ENCODE results near the gene MYH10.

Gene MYH10

GRCh38 chr17:8488491-8488890 is 142.0 kb downstream of the MYH10 start:
- Histone ChIP-seq H4K20me1 (ENCODE audit: insufficient read depth, low read length) (no peaks in the 10 kb centered on the region; the same call in 1 of the 2 replicates), H3K79me2 (ENCODE audit: insufficient read depth, low read length) (no peaks in the 10 kb centered on the region), H3K9me3 (ENCODE audit: insufficient read depth, low read length, severe bottlenecking) (peaks cover 3% of the 10 kb centered on the region), H3K9ac (ENCODE audit: low read depth, low read length) (no peak overlapping the region), H2AFZ (ENCODE audit: low read depth, low read length) (no peak overlapping the region), H3K27ac (ENCODE audit: low read length) (no peak overlapping the region), H3K4me1 (ENCODE audit: insufficient read depth, low read length) (no peaks in the 10 kb centered on the region), H3K27me3 (ENCODE audit: insufficient read depth, low read length, poor library complexity) (no peaks in the 10 kb centered on the region), H3K4me2 (ENCODE audit: insufficient read depth, low read length) (no peak overlapping the region), H3K4me3 (ENCODE audit: low read depth in 1 of 2, low read length in 2 of 2) (no peak overlapping the region), H3K36me3 (ENCODE audit: insufficient read depth, low read length) (peaks cover 97% of the 10 kb centered on the region)
- no peak; the same call in 2 of the 3 replicates for ATAC-seq (ENCODE audit: insufficient read depth, low read depth)
- no peak for DNase-seq
- no peak for TF ChIP-seq EZH2 (IDR thresholded peaks at IDR 0.05; ENCODE audit: borderline replicate concordance, low read depth, low read length, severe bottlenecking)
- TF ChIP-seq CTCF (IDR thresholded peaks at IDR 0.05; ENCODE audit: borderline replicate concordance, extremely low read depth, low read length, poor library complexity, severe bottlenecking), result no peak

DNA sequence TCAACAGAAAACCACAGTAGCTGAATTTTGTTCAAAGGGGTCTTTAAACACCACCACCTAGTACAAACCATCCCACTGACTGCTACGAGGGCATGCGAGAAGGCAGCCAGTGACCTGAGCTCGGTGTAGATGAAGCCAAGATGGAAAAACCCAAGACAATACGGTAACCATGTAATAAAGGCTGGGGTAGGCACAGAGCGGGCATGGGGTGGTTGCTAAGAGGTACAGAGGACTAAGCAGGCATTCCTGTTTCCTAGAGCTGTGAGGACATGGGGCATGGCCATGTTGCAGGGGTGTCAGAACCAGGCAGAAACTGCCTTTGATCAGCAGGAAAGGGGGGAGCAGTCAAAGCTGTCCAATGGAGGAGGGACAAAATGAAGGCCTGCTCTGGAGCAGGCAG is 142.8 kb downstream of the MYH10 start:
- TF ChIP-seq CTCF (IDR thresholded peaks at IDR 0.05; ENCODE audit: borderline replicate concordance, extremely low read depth, low read length, poor library complexity, severe bottlenecking) (no peak), EZH2 (IDR thresholded peaks at IDR 0.05; ENCODE audit: borderline replicate concordance, low read depth, low read length, severe bottlenecking) (no peak)
- no peaks in the 10 kb centered on the region for H3K79me2 ChIP-seq (ENCODE audit: insufficient read depth, low read length)
- no peaks in the 10 kb centered on the region for H3K4me1 ChIP-seq (ENCODE audit: insufficient read depth, low read length)
- H3K27me3 ChIP-seq (ENCODE audit: insufficient read depth, low read length, poor library complexity), result no peaks in the 10 kb centered on the region
- H4K20me1 ChIP-seq (ENCODE audit: insufficient read depth, low read length), result no peaks in the 10 kb centered on the region; the same call in 1 of the 2 replicates
- H3K4me3 ChIP-seq (ENCODE audit: low read depth in 1 of 2, low read length in 2 of 2), result no peak overlapping the region
- no peak for DNase-seq
- H3K27ac ChIP-seq (ENCODE audit: low read length), result no peak overlapping the region
- no peak overlapping the region for H3K4me2 ChIP-seq (ENCODE audit: insufficient read depth, low read length)
- peaks cover 97% of the 10 kb centered on the region for H3K36me3 ChIP-seq (ENCODE audit: insufficient read depth, low read length)
- H2AFZ ChIP-seq (ENCODE audit: low read depth, low read length), result no peak overlapping the region
- H3K9ac ChIP-seq (ENCODE audit: low read depth, low read length), result no peak overlapping the region
- ATAC-seq (ENCODE audit: insufficient read depth, low read depth), result no peak
- peaks cover 3% of the 10 kb centered on the region for H3K9me3 ChIP-seq (ENCODE audit: insufficient read depth, low read length, severe bottlenecking)

DNA sequence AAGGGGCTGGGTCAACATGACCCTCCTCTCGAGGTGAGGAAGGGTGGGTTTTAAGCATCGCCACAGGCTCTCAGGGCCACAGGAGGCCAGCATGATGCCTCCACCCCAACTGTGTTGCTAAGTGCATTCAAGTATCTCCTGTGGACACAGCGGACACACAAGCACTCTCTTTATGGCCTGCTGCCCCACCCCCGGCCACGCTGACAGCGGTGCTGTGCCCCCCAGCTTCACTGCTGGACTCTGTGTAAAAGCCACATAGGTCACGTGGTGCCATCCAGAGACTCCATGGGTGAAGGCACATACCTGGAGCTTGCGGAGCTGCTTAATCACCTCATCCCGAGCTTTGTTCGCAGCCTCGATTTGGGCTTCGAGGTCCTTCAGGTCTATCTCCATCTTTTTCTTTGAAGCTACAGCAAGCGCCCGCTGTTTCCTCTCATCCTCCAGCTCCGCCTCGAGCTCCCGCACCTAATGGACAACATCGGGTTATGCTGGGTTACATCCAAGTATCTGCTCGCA is 143.3 kb downstream of the MYH10 start:
- Histone ChIP-seq H3K79me2 (ENCODE audit: insufficient read depth, low read length) (no peaks in the 10 kb centered on the region), H2AFZ (ENCODE audit: low read depth, low read length) (no peak overlapping the region), H3K27me3 (ENCODE audit: insufficient read depth, low read length, poor library complexity) (no peaks in the 10 kb centered on the region), H3K36me3 (ENCODE audit: insufficient read depth, low read length) (peaks cover 97% of the 10 kb centered on the region), H3K4me1 (ENCODE audit: insufficient read depth, low read length) (no peaks in the 10 kb centered on the region), H3K4me2 (ENCODE audit: insufficient read depth, low read length) (no peak overlapping the region), H3K9me3 (ENCODE audit: insufficient read depth, low read length, severe bottlenecking) (peaks cover 3% of the 10 kb centered on the region), H4K20me1 (ENCODE audit: insufficient read depth, low read length) (0 out of 2 replicates have a peak, but pooled peaks cover 3% of the 10 kb centered on the region), H3K4me3 (ENCODE audit: low read depth in 1 of 2, low read length in 2 of 2) (no peak overlapping the region), H3K9ac (ENCODE audit: low read depth, low read length) (no peak overlapping the region), H3K27ac (ENCODE audit: low read length) (no peak overlapping the region)
- DNase-seq, result no peak
- no peak for ATAC-seq (ENCODE audit: insufficient read depth, low read depth)
- TF ChIP-seq EZH2 (IDR thresholded peaks at IDR 0.05; ENCODE audit: borderline replicate concordance, low read depth, low read length, severe bottlenecking), result no peak
- no peak for TF ChIP-seq CTCF (IDR thresholded peaks at IDR 0.05; ENCODE audit: borderline replicate concordance, extremely low read depth, low read length, poor library complexity, severe bottlenecking)

All from DND-41 (cell line).